Neural progenitor cell (in vitro differentiated cells): ENCODE measurements around the gene SPATA9.

ENCODE experiments used
- EZH2 ChIP-seq: fragments of 200-600 bp; sonication (generic); IDR thresholded peaks from 2 replicates; pipeline ENCODE4 v1.6.1; 2017; ENCODE audit warnings: antibody characterized with exemption, mild to moderate bottlenecking, moderate library complexity
- EZH2phosphoT487 ChIP-seq: fragments of 200-600 bp; sonication (generic); IDR thresholded peaks from 2 replicates; pipeline ENCODE4 v1.6.1; 2017; ENCODE audit warnings: antibody characterized with exemption
- TF ChIP-seq, protein P1 (sequence below): fragments of 200-600 bp; sonication (generic); IDR thresholded peaks from 2 replicates; pipeline ENCODE4 v1.5.1; 2017; ENCODE audit warnings: antibody characterized with exemption, mild to moderate bottlenecking

DNA sequence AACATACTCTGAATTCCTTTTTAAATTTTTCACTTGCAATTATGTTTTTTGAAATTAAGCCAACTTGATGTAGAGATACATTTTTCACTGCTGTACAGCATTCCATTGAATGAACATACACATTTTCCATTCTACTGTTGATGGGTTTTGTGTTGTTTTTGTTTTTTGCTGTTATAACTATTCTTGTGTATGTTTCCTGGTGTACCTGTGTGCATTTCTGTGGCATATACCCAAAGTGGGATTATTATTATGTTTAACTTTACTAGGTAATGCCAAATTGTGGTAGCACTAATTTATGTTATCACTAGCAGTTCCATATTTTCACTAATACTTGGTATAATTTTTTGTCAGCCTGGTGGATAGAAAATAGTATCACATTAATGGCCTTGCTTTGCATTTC, 33.5 kb downstream of the SPATA9 start:
- TF ChIP-seq, protein P1, sequence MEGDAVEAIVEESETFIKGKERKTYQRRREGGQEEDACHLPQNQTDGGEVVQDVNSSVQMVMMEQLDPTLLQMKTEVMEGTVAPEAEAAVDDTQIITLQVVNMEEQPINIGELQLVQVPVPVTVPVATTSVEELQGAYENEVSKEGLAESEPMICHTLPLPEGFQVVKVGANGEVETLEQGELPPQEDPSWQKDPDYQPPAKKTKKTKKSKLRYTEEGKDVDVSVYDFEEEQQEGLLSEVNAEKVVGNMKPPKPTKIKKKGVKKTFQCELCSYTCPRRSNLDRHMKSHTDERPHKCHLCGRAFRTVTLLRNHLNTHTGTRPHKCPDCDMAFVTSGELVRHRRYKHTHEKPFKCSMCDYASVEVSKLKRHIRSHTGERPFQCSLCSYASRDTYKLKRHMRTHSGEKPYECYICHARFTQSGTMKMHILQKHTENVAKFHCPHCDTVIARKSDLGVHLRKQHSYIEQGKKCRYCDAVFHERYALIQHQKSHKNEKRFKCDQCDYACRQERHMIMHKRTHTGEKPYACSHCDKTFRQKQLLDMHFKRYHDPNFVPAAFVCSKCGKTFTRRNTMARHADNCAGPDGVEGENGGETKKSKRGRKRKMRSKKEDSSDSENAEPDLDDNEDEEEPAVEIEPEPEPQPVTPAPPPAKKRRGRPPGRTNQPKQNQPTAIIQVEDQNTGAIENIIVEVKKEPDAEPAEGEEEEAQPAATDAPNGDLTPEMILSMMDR = no peak
- no peak for TF ChIP-seq EZH2
- TF ChIP-seq EZH2phosphoT487 = no peak
